CD4-positive, CD25-positive, alpha-beta regulatory T cell (primary cell): ENCODE results near the gene FAM117A. TPM values are rescaled to one million over a fixed set of nuclear protein-coding genes. Genes with fewer than 3 reads are reported as not detected.
A peak's percentile ranks its signal among the peaks of the same experiment; 100 is the strongest.

Experiments used
- ATAC-seq, 2 donors: fragments of 150-1000 bp; cut with Tn5 transposase; one replicate each; pipeline ENCODE4 v1.10.0; 2021; ENCODE audit warnings: low read depth in 2 of 2, moderate number of reproducible peaks in 2 of 2, moderate library complexity in 1 of 2
- DNase-seq, 3 donors: peaks; one replicate each; pipeline versions ENCODE4 v3.0.0 to v3.0.0-alpha.2; 2012 to 2022; ENCODE audit warnings: mixed read lengths in 1 of 3
- H3K27ac ChIP-seq: one replicate; pipeline ENCODE4 v1.7.0; 2013; ENCODE audit warnings: mild to moderate bottlenecking, low read length; ENCODE audit not compliant: insufficient read depth, poor library complexity, severe bottlenecking
- H3K27me3 ChIP-seq: one replicate; pipeline ENCODE4 v1.7.0; 2013; ENCODE audit warnings: low read length; ENCODE audit not compliant: control insufficient read depth, insufficient read depth
- H3K36me3 ChIP-seq: one replicate; pipeline ENCODE4 v1.7.0; 2013; ENCODE audit warnings: mild to moderate bottlenecking, low read length, moderate library complexity; ENCODE audit not compliant: control insufficient read depth, insufficient read depth
- H3K4me1 ChIP-seq: 2 replicates; pipeline ENCODE4 v1.7.0; 2013; ENCODE audit warnings: mild to moderate bottlenecking, low read length; ENCODE audit not compliant: insufficient read depth, control insufficient read depth, poor library complexity, severe bottlenecking
- H3K4me3 ChIP-seq: one replicate; pipeline ENCODE4 v1.7.0; 2013; ENCODE audit warnings: low read depth, mild to moderate bottlenecking, low read length, moderate library complexity
- H3K9me3 ChIP-seq, 2 experiments: 1 replicate in 1 of 2; 2 replicates in 1 of 2; pipeline ENCODE4 v1.7.0; 2013; ENCODE audit warnings: low read length in 2 of 2, mild to moderate bottlenecking in 1 of 2, moderate library complexity in 1 of 2; ENCODE audit not compliant: control insufficient read depth in 2 of 2
- H3K27ac Mint-ChIP-seq, 3 donors: one replicate each; pipeline ENCODE4 v1.8.0; 2020 to 2022; ENCODE audit warnings: mild to moderate bottlenecking in 3 of 3, mixed read lengths in 3 of 3, moderate library complexity in 2 of 3
- H3K27me3 Mint-ChIP-seq: one replicate; pipeline ENCODE4 v1.8.0; 2022; ENCODE audit warnings: mild to moderate bottlenecking, mixed read lengths
- H3K36me3 Mint-ChIP-seq: one replicate; pipeline ENCODE4 v1.8.0; 2020; ENCODE audit warnings: mixed read lengths
- H3K4me1 Mint-ChIP-seq, 4 donors: one replicate each; pipeline ENCODE4 v1.8.0; 2020 to 2022; ENCODE audit warnings: mixed read lengths in 4 of 4, mild to moderate bottlenecking in 1 of 4
- H3K4me3 Mint-ChIP-seq, 4 donors: one replicate each; pipeline ENCODE4 v1.8.0; 2020 to 2022; ENCODE audit warnings: mild to moderate bottlenecking in 4 of 4, mixed read lengths in 4 of 4, moderate library complexity in 3 of 4
- H3K9me3 Mint-ChIP-seq, 7 donors: one replicate each; pipeline ENCODE4 v1.8.0; 2020 to 2022; ENCODE audit warnings: mixed read lengths in 7 of 7, mild to moderate bottlenecking in 3 of 7, moderate library complexity in 2 of 7
- polyA plus RNA-seq, 4 donors: library from polyadenylated mRNA; unstranded; fragments of 300-500 nt; fragmentation: Illumina TruSeq; gene quantifications; one replicate each; pipeline ENCODE4 v1.2.3, GENCODE V29; 2021
- total RNA-seq: library from RNA; stranded (reverse); gene quantifications from one replicate; pipeline ENCODE4 v1.2.3, GENCODE V29; 2022

FAM117A gene
- total and polyA plus RNA-seq, 5 donors from 2014 or later: 49.0 to 83.3 (median 67.0) TPM

DNA sequence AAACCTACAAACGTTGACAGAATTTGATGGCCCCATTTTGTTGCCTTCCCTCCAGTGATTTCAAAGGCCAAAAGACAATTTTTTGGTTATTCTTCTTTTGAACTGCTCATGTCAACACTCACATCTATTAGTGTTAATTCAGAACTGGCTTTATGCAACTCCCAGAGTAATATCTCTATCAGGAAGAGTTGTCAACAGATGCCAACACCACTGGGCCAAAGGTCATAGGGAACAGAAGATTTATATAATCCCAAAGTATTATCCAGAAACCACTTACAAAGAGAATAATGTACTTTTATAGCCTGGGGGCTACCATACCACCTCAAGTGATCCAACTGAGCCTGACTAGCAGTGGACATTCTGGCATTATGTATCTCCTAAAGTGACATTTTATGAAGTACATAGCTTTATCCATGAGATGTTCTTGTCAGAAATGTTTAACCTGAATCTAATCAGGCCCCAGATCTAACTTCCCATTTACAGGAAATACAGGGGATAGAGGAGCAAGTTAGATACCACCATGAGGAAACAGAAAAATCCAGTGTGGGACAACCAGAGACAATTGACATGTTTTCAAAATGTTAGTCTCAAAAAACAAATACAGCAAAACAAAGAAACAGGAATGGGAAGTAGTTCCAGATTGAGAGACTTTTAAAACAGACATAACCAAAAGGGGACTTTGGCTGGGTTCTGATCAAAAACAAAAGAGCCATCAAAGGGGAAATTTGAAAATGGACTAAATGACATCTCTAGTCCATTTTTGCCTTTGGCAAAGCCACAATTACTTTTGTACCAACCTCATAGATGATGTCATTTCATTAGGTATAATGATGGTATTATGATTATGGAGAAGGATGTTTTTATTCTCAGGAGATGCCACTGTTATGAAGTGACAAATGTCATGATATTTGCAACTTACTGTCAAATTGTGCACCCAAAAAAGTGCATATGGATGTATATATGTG, 18.5 kb downstream of the FAM117A start:
- peaks cover 100% of the 10 kb centered on the region for H3K4me1 ChIP-seq
- Mint-ChIP-seq H3K9me3 (peaks cover 0 to 3% (median 0%) of the 10 kb centered on the region in 7 donors), H3K36me3 (peaks cover 40% of the 10 kb centered on the region), H3K4me3 (peak overlapping the region; percentile 70 to 87 (median 78)), H3K27ac (peak overlapping the region; percentile 95 to 99 (median 97)), H3K4me1 (peaks cover 19 to 93% (median 72%) of the 10 kb centered on the region in 4 donors), H3K27me3 (no peaks in the 10 kb centered on the region)
- no peaks in the 10 kb centered on the region for H3K9me3 ChIP-seq
- no peaks in the 10 kb centered on the region for H3K27me3 ChIP-seq
- no peak for DNase-seq
- H3K27ac ChIP-seq: peak overlapping the region; percentile 94
- H3K4me3 ChIP-seq: peak overlapping the region; percentile 83
- H3K36me3 ChIP-seq: peaks cover 12% of the 10 kb centered on the region
- no peak for ATAC-seq

GRCh38 chr17:49742166-49742638, 21.7 kb downstream of the FAM117A start:
- Histone ChIP-seq H3K4me1 (peaks cover 94% of the 10 kb centered on the region), H3K4me3 (peak overlapping the region; percentile 99), H3K9me3 (no peaks in the 10 kb centered on the region), H3K27me3 (no peaks in the 10 kb centered on the region), H3K27ac (peak overlapping the region; percentile 98), H3K36me3 (peaks cover 12% of the 10 kb centered on the region)
- Mint-ChIP-seq H3K9me3 (peaks cover 0 to 3% (median 0%) of the 10 kb centered on the region in 7 donors), H3K27me3 (no peaks in the 10 kb centered on the region), H3K27ac (peak overlapping the region; percentile 98 to 100 (median 99)), H3K4me3 (peak overlapping the region; percentile 92 to 99 (median 96)), H3K36me3 (peaks cover 41% of the 10 kb centered on the region), H3K4me1 (peaks cover 25 to 89% (median 66%) of the 10 kb centered on the region in 4 donors)
- DNase-seq (peak in 2 of 3 donors; percentile 38 to 70), ATAC-seq (no peak)

DNA sequence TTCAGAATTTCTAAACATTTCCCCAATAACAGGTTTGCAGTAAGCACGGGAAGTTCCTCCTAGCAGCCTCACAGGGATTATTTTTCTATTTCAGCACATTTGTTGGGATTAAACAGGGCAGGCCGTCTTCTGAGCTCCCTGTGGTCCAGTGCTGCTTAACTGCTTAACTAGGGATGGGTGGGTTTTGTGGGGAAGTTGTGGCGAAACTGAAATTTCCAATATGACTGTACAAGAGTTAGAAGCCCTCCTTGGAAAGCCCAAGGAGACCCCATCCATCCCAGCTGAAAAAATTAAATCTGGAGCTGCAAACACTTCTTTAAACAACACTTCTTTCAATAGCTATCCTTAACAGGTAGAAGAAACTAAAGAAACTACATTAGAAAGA, 22.2 kb downstream of the FAM117A start:
- Histone ChIP-seq H3K4me1 (peaks cover 94% of the 10 kb centered on the region), H3K27ac (peak overlapping the region; percentile 98), H3K9me3 (no peaks in the 10 kb centered on the region), H3K4me3 (peak overlapping the region; percentile 99), H3K36me3 (peaks cover 12% of the 10 kb centered on the region), H3K27me3 (no peaks in the 10 kb centered on the region)
- no peak for ATAC-seq
- H3K4me3 Mint-ChIP-seq: peak overlapping the region; percentile 92 to 99 (median 96)
- DNase-seq: no peak
- peaks cover 23 to 89% (median 66%) of the 10 kb centered on the region in 4 donors for H3K4me1 Mint-ChIP-seq
- peak overlapping the region; percentile 98 to 100 (median 99) for H3K27ac Mint-ChIP-seq
- peaks cover 42% of the 10 kb centered on the region for H3K36me3 Mint-ChIP-seq
- H3K9me3 Mint-ChIP-seq: peaks cover 0 to 3% (median 0%) of the 10 kb centered on the region in 7 donors
- H3K27me3 Mint-ChIP-seq: no peaks in the 10 kb centered on the region

DNA sequence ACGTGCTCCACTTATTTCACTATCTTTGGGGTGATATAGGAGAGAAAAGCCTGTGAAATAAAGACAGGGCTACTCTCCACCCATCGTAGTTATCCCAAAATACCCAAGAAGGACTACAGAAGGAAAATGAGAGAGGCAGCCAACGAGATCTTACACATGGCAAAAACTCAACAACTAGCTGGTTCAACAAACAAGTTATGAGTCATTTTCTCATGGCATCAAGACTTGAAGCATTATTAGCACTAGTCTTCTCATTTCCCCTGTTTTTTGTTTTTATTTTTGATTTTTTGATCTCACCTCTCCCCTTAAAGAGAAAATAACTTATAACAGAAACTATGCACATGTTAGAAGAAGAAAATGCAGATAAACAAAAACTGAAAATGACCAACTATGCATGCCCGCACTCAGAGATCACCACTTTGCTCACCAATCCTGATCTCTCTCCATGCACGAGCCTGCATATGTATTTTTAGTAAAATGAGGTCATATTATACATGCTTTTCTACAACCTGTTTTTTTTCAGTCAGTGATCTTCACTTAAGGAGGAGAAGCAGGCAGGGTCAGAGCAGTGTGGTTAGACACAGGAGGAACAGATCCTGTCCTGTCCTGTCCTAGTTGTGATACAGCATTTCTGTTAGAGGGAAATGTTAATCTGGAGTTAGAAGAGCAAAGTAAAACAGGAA, 22.8 kb downstream of the FAM117A start:
- H3K27ac Mint-ChIP-seq: peak overlapping the region; percentile 98 to 100 (median 99)
- peaks cover 46% of the 10 kb centered on the region for H3K36me3 Mint-ChIP-seq
- H3K4me1 Mint-ChIP-seq: peaks cover 22 to 89% (median 65%) of the 10 kb centered on the region in 4 donors
- H3K4me1 ChIP-seq: peaks cover 94% of the 10 kb centered on the region
- H3K4me3 ChIP-seq: peak overlapping the region; percentile 99
- no peak for ATAC-seq
- H3K4me3 Mint-ChIP-seq: peak overlapping the region; percentile 92 to 99 (median 96)
- H3K27me3 ChIP-seq: no peaks in the 10 kb centered on the region
- no peaks in the 10 kb centered on the region for H3K27me3 Mint-ChIP-seq
- H3K9me3 ChIP-seq: no peaks in the 10 kb centered on the region
- peak overlapping the region; percentile 98 for H3K27ac ChIP-seq
- H3K9me3 Mint-ChIP-seq: peaks cover 0 to 3% (median 0%) of the 10 kb centered on the region in 7 donors
- H3K36me3 ChIP-seq: peaks cover 12% of the 10 kb centered on the region
- peak in 1 of 3 donors; percentile 41 for DNase-seq

DNA sequence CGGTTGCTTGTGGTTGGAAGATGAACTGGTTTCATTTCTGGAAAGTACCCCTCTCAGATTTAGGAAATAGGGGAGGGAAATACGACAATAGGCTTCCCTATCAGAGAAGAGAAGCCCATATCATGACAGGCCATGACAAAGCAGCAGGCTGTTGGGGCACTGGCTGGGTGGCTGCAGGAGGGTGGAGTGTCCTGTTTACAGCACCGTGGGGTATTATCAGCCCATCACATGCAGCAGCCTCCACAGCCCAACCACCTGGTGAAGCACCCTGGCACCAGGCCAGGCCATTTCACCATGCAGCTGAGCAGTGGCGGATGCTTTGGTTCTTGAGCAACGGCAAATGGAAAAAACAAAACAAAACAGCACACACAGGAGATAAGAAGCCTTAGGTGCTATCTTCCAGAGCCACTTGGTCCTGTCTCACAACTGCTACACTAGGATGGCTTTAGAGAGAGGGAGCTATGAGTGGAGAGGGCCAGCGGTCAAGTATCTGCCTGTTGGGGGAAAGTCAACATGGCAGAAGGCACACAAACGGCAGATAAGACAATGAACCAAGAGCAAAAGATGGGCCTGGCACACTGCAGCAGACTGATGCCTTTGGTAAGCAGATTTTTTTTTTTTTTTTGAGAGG, 24.2 kb downstream of the FAM117A start:
- DNase-seq (peak; percentile 90 to 99 (median 98)), ATAC-seq (peak; percentile 99)
- no peaks in the 10 kb centered on the region for H3K27me3 ChIP-seq
- peaks cover 0 to 3% (median 0%) of the 10 kb centered on the region in 7 donors for H3K9me3 Mint-ChIP-seq
- peak overlapping the region; percentile 92 to 99 (median 96) for H3K4me3 Mint-ChIP-seq
- peak overlapping the region; percentile 98 to 100 (median 99) for H3K27ac Mint-ChIP-seq
- peaks cover 3% of the 10 kb centered on the region for H3K36me3 ChIP-seq
- H3K36me3 Mint-ChIP-seq: peaks cover 41% of the 10 kb centered on the region
- H3K4me1 ChIP-seq: peaks cover 92% of the 10 kb centered on the region
- H3K9me3 ChIP-seq: no peaks in the 10 kb centered on the region
- H3K27me3 Mint-ChIP-seq: no peaks in the 10 kb centered on the region
- H3K4me1 Mint-ChIP-seq: peaks cover 22 to 89% (median 58%) of the 10 kb centered on the region in 4 donors
- H3K4me3 ChIP-seq: peak overlapping the region; percentile 99
- peak overlapping the region; percentile 98 for H3K27ac ChIP-seq

DNA sequence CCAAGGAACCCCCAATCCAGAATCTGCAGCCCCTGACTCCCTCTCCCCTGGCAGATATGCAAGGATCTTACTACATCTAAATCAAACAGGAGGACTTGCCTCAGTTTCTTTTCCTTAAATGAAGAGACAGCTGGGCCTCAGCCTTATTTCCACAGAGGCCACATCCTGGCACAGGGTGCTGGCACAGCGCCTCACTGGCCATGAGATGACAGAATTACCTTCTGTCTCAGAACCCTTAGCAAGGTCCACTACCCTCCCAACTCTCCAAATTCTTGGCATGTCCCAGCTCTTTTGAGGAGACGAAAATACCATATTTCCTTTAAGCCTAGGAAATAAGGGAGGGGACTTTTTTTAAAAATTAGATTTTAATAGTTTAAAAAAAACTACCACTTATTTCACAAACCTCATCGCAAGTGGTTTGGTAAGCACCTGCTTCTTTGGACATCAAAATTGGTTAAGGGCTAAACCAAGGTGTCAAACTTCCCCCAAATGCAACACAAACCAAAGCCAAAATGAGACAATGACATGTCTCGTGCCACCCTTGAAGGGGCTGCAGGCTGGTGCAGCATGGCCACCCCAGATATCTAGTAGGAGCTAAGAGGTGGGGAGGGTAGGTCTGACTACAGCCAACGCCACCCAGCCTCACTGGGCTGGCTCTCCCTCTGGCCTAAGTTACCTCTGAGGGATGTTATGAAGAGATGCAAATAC, 25.3 kb downstream of the FAM117A start:
- ATAC-seq (no peak), DNase-seq (no peak)
- Histone ChIP-seq H3K4me1 (peaks cover 83% of the 10 kb centered on the region), H3K27ac (peak overlapping the region; percentile 98), H3K36me3 (no peaks in the 10 kb centered on the region), H3K27me3 (no peaks in the 10 kb centered on the region), H3K9me3 (no peaks in the 10 kb centered on the region), H3K4me3 (peak overlapping the region; percentile 99)
- Mint-ChIP-seq H3K27me3 (no peaks in the 10 kb centered on the region), H3K9me3 (peaks cover 0 to 3% (median 0%) of the 10 kb centered on the region in 7 donors), H3K4me1 (peaks cover 22 to 90% (median 60%) of the 10 kb centered on the region in 4 donors), H3K4me3 (peak overlapping the region; percentile 92 to 99 (median 96)), H3K36me3 (peaks cover 43% of the 10 kb centered on the region), H3K27ac (peak overlapping the region; percentile 98 to 100 (median 99))
